ENCODE data around the gene RAB21. TPM values are rescaled to one million over a fixed set of nuclear protein-coding genes. Genes with fewer than 3 reads are reported as not detected.

Gene RAB21
- total RNA-seq, 1 experiment from 2014 or later: 115 TPM

Other genes starting within 250 kb of the RAB21 start
- gene ZFC3H1, start 91.0 kb upstream of the RAB21 start, total RNA-seq (2022): 64.0 and 66.6 TPM in 2 replicates
- gene THAP2, start 90.6 kb upstream of the RAB21 start, total RNA-seq (2022): 8.3 and 9.6 TPM in 2 replicates
- 20.6 and 29.6 TPM in 2 replicates for gene TMEM19, start 68.8 kb upstream of the RAB21 start, total RNA-seq (2022)
- gene TBC1D15, start 84.9 kb downstream of the RAB21 start, total RNA-seq (2022): 105 and 113 TPM in 2 replicates
- gene TPH2, start 184.0 kb downstream of the RAB21 start, total RNA-seq (2022): 0.38 and 0.54 TPM in 2 replicates

Measured in Calu3 (cell line).